Neural progenitor cell (in vitro differentiated cells): Measurements from ENCODE around the gene ISLR. TPM values are rescaled to one million over a fixed set of nuclear protein-coding genes. Genes with fewer than 3 reads are reported as not detected.

Experiments used
- DNase-seq: peaks from one replicate; pipeline ENCODE4 v3.0.0-alpha.2; 2016; ENCODE audit warnings: low spot score
- H2AFZ ChIP-seq: fragments of 200-600 bp; sonication (generic); replicated peaks from 2 replicates; pipeline ENCODE4 v1.6.1; 2016; ENCODE audit warnings: antibody characterized with exemption
- H3F3A ChIP-seq: fragments of 200-600 bp; sonication (generic); 2 replicates; pipeline ENCODE4 v1.6.1; 2016; ENCODE audit warnings: antibody characterized with exemption, low read depth
- H3K27ac ChIP-seq: fragments of 200-600 bp; sonication (generic); 2 replicates; pipeline ENCODE4 v1.5.1; 2016; ENCODE audit warnings: mild to moderate bottlenecking
- H3K27me3 ChIP-seq: fragments of 200-600 bp; sonication (generic); 2 replicates; pipeline ENCODE4 v1.6.1; 2016; ENCODE audit warnings: mild to moderate bottlenecking, moderate library complexity
- H3K36me3 ChIP-seq: fragments of 200-600 bp; sonication (generic); 2 replicates; pipeline ENCODE4 v1.5.1; 2016
- H3K4me1 ChIP-seq: fragments of 200-600 bp; sonication (generic); 2 replicates; pipeline ENCODE4 v1.6.1; 2016; ENCODE audit warnings: mixed run types
- H3K4me2 ChIP-seq: fragments of 200-600 bp; sonication (generic); 2 replicates; pipeline ENCODE4 v1.6.1; 2016
- H3K4me3 ChIP-seq: fragments of 200-600 bp; sonication (generic); 2 replicates; pipeline ENCODE4 v1.5.1; 2016
- H3K79me2 ChIP-seq: fragments of 200-600 bp; sonication (generic); 2 replicates; pipeline ENCODE4 v1.6.1; 2016; ENCODE audit warnings: low read depth
- H3K9ac ChIP-seq: fragments of 200-600 bp; sonication (generic); 2 replicates; pipeline ENCODE4 v1.6.1; 2016
- H3K9me3 ChIP-seq: fragments of 200-600 bp; sonication (generic); 2 replicates; pipeline ENCODE4 v1.5.1; 2016; ENCODE audit warnings: low read depth
- H4K20me1 ChIP-seq: fragments of 200-600 bp; sonication (generic); 2 replicates; pipeline ENCODE4 v1.6.1; 2016; ENCODE audit warnings: low read depth
- H3K27ac Mint-ChIP-seq: 3 replicates; pipeline ENCODE4 v1.8.0; 2021; ENCODE audit warnings: mixed read lengths
- H3K27me3 Mint-ChIP-seq: 2 replicates; pipeline ENCODE4 v1.8.0; 2022; ENCODE audit warnings: low read depth, mild to moderate bottlenecking, inconsistent platforms, moderate library complexity, mixed read lengths; ENCODE audit not compliant: insufficient read depth
- H3K36me3 Mint-ChIP-seq: 3 replicates; pipeline ENCODE4 v1.8.0; 2021; ENCODE audit warnings: mixed read lengths
- H3K4me1 Mint-ChIP-seq: 3 replicates; pipeline ENCODE4 v1.8.0; 2021; ENCODE audit warnings: mixed read lengths
- H3K4me3 Mint-ChIP-seq: 3 replicates; pipeline ENCODE4 v1.8.0; 2021; ENCODE audit warnings: mild to moderate bottlenecking, moderate library complexity, mixed read lengths
- H3K9me3 Mint-ChIP-seq: 3 replicates; pipeline ENCODE4 v1.8.0; 2020; ENCODE audit warnings: mixed read lengths
- CTCF ChIP-seq: fragments of 200-600 bp; sonication (generic); IDR thresholded peaks from 2 replicates; pipeline ENCODE4 v1.5.1; 2017; ENCODE audit warnings: antibody characterized with exemption, mild to moderate bottlenecking
- EZH2 ChIP-seq: fragments of 200-600 bp; sonication (generic); IDR thresholded peaks from 2 replicates; pipeline ENCODE4 v1.6.1; 2017; ENCODE audit warnings: antibody characterized with exemption, mild to moderate bottlenecking, moderate library complexity
- EZH2phosphoT487 ChIP-seq: fragments of 200-600 bp; sonication (generic); IDR thresholded peaks from 2 replicates; pipeline ENCODE4 v1.6.1; 2017; ENCODE audit warnings: antibody characterized with exemption
- small RNA-seq: library from RNA; depleted of rRNA; stranded (forward); fragments of <200 nt; gene quantifications from one replicate; pipeline ENCODE3, GENCODE V24; 2015
- total RNA-seq: library from RNA; depleted of rRNA; stranded (reverse); fragments of >200 nt; gene quantifications from 2 replicates; pipeline ENCODE4 v1.2.3, GENCODE V29; 2015; ENCODE audit warnings: low replicate concordance

Gene ISLR
- total RNA-seq, 1 donor from 2014 or later: not detected

DNA sequence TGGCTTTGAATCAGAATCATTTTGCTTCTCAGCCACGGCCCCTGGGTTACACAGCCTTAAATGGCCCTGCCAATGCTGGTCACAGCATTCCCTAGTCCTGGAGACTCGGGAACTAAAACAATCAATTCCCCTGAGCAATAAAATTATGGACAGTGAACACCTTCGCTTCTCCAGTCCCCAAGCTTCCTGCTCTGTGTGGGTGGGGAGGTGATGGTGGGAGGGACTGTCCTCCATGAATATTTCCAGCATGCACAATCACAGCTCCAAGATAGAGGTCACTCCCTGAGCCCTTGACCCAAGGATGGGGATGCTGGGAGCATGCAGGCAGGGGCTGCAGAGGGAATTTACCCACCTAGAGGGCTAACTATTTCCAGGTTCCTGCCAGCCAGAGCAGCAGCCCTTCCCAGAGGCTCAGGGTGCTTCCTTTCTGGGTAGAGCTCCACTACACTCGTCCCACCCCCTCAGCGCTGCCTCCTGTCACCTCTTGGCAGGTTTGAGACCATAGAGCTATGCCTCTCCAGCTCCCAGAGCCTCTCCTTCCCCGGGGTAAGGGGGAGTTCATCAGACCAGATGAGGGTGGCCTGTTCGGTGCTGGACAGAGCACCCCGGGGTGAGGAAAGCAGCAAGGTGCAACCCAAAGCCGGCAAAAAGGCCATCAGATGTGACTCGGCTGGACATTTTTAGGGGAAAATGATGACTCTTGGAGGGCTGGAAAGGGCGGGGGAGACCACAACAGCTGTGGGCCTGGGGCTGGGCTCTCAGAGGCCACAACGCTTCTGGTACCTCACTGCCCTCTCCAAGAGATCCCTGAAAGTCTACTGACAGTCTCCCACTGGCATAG, 48.1 kb downstream of the ISLR start:
- no peak overlapping the region for H3K4me3 Mint-ChIP-seq
- H3K4me1 Mint-ChIP-seq: peaks cover 71% of the 10 kb centered on the region
- Histone ChIP-seq H3K27ac (no peak overlapping the region), H3K27me3 (peaks cover 47% of the 10 kb centered on the region), H3K4me3 (no peak overlapping the region), H3K4me2 (peak overlapping the region; percentile 68), H3K9ac (no peak overlapping the region), H2AFZ (no peak overlapping the region), H3K79me2 (no peaks in the 10 kb centered on the region), H4K20me1 (no peaks in the 10 kb centered on the region), H3K4me1 (peaks cover 46% of the 10 kb centered on the region), H3K9me3 (no peaks in the 10 kb centered on the region), H3K36me3 (no peaks in the 10 kb centered on the region), H3F3A (peaks cover 42% of the 10 kb centered on the region)
- H3K27me3 Mint-ChIP-seq: peaks cover 35% of the 10 kb centered on the region
- no peak for DNase-seq
- no peaks in the 10 kb centered on the region for H3K36me3 Mint-ChIP-seq
- H3K9me3 Mint-ChIP-seq: no peaks in the 10 kb centered on the region
- no peak for TF ChIP-seq EZH2
- no peak for TF ChIP-seq EZH2phosphoT487
- TF ChIP-seq CTCF: no peak
- H3K27ac Mint-ChIP-seq: peak overlapping the region; percentile 82

DNA sequence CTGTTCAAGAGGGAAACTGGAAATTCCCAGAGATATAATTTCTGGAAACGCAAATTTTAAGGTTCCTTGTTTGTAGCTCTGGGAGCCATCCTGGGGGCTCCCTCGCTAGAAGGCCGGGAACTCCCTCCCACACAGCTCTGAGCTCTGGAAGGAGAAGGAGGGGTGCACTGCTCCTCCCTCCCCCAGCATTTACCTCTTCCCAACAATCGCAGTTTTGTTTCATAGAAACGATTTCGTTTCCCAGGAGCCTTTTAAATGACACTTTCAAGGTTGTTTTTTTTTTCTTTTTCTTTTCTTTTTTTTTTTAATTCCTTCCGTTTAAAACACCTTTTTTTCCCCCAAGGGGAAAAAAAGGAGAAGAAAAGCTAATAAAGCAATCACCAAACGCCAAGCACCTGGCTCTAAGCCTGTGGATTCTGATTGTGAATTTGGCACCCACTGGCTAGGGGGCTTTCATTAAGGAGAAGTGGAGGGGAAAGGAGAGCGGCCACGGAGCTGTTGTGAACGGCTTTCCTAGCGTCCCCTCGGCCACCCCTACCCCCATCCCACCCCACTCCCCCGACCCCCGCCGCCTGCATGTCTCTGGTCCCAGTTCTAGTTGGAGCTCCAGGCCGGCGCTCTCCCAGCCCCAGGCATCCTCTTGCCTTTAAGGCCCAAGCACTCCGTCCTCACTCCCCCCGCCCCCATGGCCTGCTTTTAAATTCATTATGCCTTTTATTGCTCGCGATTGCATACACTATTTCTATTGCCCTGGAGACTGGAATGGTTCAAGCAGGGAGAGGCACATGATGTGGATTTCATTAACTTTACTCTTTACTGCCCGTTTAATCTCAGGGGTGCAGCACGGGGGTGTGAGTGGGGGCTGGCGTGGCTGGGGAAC, 49.0 kb downstream of the ISLR start:
- no peak for TF ChIP-seq EZH2
- no peak for TF ChIP-seq CTCF
- no peak for TF ChIP-seq EZH2phosphoT487
- no peak overlapping the region for H3K9ac ChIP-seq
- peaks cover 44% of the 10 kb centered on the region for H3F3A ChIP-seq
- peaks cover 37% of the 10 kb centered on the region for H3K27me3 Mint-ChIP-seq
- no peaks in the 10 kb centered on the region for H4K20me1 ChIP-seq
- no peaks in the 10 kb centered on the region for H3K9me3 ChIP-seq
- H3K36me3 ChIP-seq: no peaks in the 10 kb centered on the region
- peak; percentile 55 for DNase-seq
- no peak overlapping the region for H3K27ac ChIP-seq
- H3K27me3 ChIP-seq: peaks cover 47% of the 10 kb centered on the region
- no peaks in the 10 kb centered on the region for H3K79me2 ChIP-seq
- H2AFZ ChIP-seq: no peak overlapping the region
- no peak overlapping the region for H3K4me3 Mint-ChIP-seq
- H3K9me3 Mint-ChIP-seq: no peaks in the 10 kb centered on the region
- peak overlapping the region; percentile 6 for H3K27ac Mint-ChIP-seq
- H3K4me3 ChIP-seq: no peak overlapping the region
- no peaks in the 10 kb centered on the region for H3K36me3 Mint-ChIP-seq
- H3K4me2 ChIP-seq: peak overlapping the region; percentile 68
- H3K4me1 ChIP-seq: peaks cover 48% of the 10 kb centered on the region
- peaks cover 76% of the 10 kb centered on the region for H3K4me1 Mint-ChIP-seq

GRCh38 chr15:74225928-74226327, 52.4 kb downstream of the ISLR start:
- no peaks in the 10 kb centered on the region for H3K9me3 Mint-ChIP-seq
- peak overlapping the region; percentile 5 for H3K4me3 Mint-ChIP-seq
- H3K9me3 ChIP-seq: no peaks in the 10 kb centered on the region
- peaks cover 34% of the 10 kb centered on the region for H3K27me3 ChIP-seq
- H3K36me3 Mint-ChIP-seq: no peaks in the 10 kb centered on the region
- peaks cover 37% of the 10 kb centered on the region for H3K27me3 Mint-ChIP-seq
- peaks cover 87% of the 10 kb centered on the region for H3K4me1 Mint-ChIP-seq
- H3K4me2 ChIP-seq: no peak overlapping the region
- no peak overlapping the region for H3K27ac Mint-ChIP-seq
- TF ChIP-seq EZH2 (no peak), CTCF (no peak), EZH2phosphoT487 (no peak)
- peaks cover 50% of the 10 kb centered on the region for H3F3A ChIP-seq
- H2AFZ ChIP-seq: no peak overlapping the region
- H3K4me1 ChIP-seq: peaks cover 63% of the 10 kb centered on the region
- H3K9ac ChIP-seq: no peak overlapping the region
- H3K36me3 ChIP-seq: no peaks in the 10 kb centered on the region
- H3K27ac ChIP-seq: no peak overlapping the region
- H4K20me1 ChIP-seq: no peaks in the 10 kb centered on the region
- H3K4me3 ChIP-seq: no peak overlapping the region
- no peak for DNase-seq
- no peaks in the 10 kb centered on the region for H3K79me2 ChIP-seq

Small RNA genes within 50 kb of the gene (small RNA-seq; reads per million reads assigned to genes)
- gene RF00017: not detected

Other genes starting within 250 kb of the ISLR start
- 5.3 and 28.1 TPM in 2 replicates for gene LOXL1, start 247.2 kb upstream of the ISLR start, total RNA-seq
- 2.0 and 4.7 TPM in 2 replicates for gene STOML1, start 181.4 kb upstream of the ISLR start, total RNA-seq
- gene PML, start 179.0 kb upstream of the ISLR start, total RNA-seq: 15.3 and 18.0 TPM in 2 replicates
- 0.04 and 0.59 TPM in 2 replicates for gene GOLGA6A, start 91.2 kb upstream of the ISLR start, total RNA-seq
- gene ISLR2, start 43.1 kb upstream of the ISLR start, total RNA-seq: not detected in 2 replicates
- 3.1 and 5.9 TPM in 2 replicates for gene STRA6, start 29.1 kb downstream of the ISLR start, total RNA-seq
- 1.9 TPM in 1 of 2 replicates, not detected in the other for gene CCDC33, start 62.6 kb downstream of the ISLR start, total RNA-seq
- gene CYP11A1, start 193.9 kb downstream of the ISLR start, total RNA-seq: 0.99 and 1.1 TPM in 2 replicates